ENCODE results near the gene ATP5MC3.
A peak's percentile ranks its signal among the peaks of the same experiment; 100 is the strongest.

ATP5MC3 gene

GRCh38 chr2:175167792-175168563 lies 13.5 kb downstream of the ATP5MC3 start, which contains the start of gene ATF2:
TSS of gene ATF2 (minus strand) at chr2:175168203. CDS start at chr2:175136443, 31,760 bp downstream.
- peak; percentile 93 for DNase-seq

GRCh38 chr2:175167076-175167791 lies 14.3 kb downstream of the ATP5MC3 start:
- peak; percentile 34 for DNase-seq

- DNase-seq = no peak
Measured at GRCh38 chr2:175166216-175166824, 15.2 kb downstream of the ATP5MC3 start.

- no peak for DNase-seq
Measured at GRCh38 chr2:175164235-175164634, 17.3 kb downstream of the ATP5MC3 start.

GRCh38 chr2:175158894-175159293 lies 22.6 kb downstream of the ATP5MC3 start:
- no peak for DNase-seq

- DNase-seq = no peak
Measured at GRCh38 chr2:175156534-175156933, 25.0 kb downstream of the ATP5MC3 start.

GRCh38 chr2:175154661-175155082 lies 26.8 kb downstream of the ATP5MC3 start:
- DNase-seq = no peak

- no peak for DNase-seq
Measured at GRCh38 chr2:175152242-175152641, 29.3 kb downstream of the ATP5MC3 start.

- DNase-seq = no peak
Measured at GRCh38 chr2:175151791-175152190, 29.7 kb downstream of the ATP5MC3 start.

- DNase-seq = no peak
Measured at GRCh38 chr2:175147186-175147585, 34.3 kb downstream of the ATP5MC3 start.

GRCh38 chr2:175143678-175144077 lies 37.8 kb downstream of the ATP5MC3 start:
- DNase-seq = no peak

GRCh38 chr2:175143191-175143590 lies 38.3 kb downstream of the ATP5MC3 start:
- no peak for DNase-seq

- no peak for DNase-seq
Measured at GRCh38 chr2:175140332-175140731, 41.2 kb downstream of the ATP5MC3 start.

- no peak for DNase-seq
Measured at GRCh38 chr2:175137793-175138192, 43.7 kb downstream of the ATP5MC3 start.

GRCh38 chr2:175136334-175137215 lies 44.9 kb downstream of the ATP5MC3 start:
- DNase-seq = no peak

GRCh38 chr2:175135862-175136261 lies 45.6 kb downstream of the ATP5MC3 start:
- no peak for DNase-seq

- no peak for DNase-seq
Measured at GRCh38 chr2:175135177-175135576, 46.3 kb downstream of the ATP5MC3 start.

- no peak for DNase-seq
Measured at GRCh38 chr2:175131252-175131651, 50.3 kb downstream of the ATP5MC3 start.

GRCh38 chr2:175126661-175127060 lies 54.8 kb downstream of the ATP5MC3 start:
- DNase-seq = no peak
